HCEC 1CT (cell line): ENCODE data around the gene BLOC1S3.

Source experiments
- DNase-seq: peaks from one replicate; pipeline ENCODE4 v3.0.0-alpha.2; 2017

The BLOC1S3 gene, protein sequence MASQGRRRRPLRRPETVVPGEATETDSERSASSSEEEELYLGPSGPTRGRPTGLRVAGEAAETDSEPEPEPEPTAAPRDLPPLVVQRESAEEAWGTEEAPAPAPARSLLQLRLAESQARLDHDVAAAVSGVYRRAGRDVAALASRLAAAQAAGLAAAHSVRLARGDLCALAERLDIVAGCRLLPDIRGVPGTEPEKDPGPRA

GRCh38 chr19:45178262-45179071 is at the start of gene BLOC1S3:
TSS of gene BLOC1S3 (plus strand) at chr19:45178784. CDS start at chr19:45179297, 513 bp downstream.
- peak; percentile 100 for DNase-seq

GRCh38 chr19:45128806-45129205 is 49.8 kb upstream of the BLOC1S3 start:
- DNase-seq, result no peak

GRCh38 chr19:45130236-45130635 is 48.3 kb upstream of the BLOC1S3 start:
- DNase-seq, result no peak

- no peak for DNase-seq
These were observed 47.5 kb upstream of the BLOC1S3 start for GRCh38 chr19:45130888-45131615.

- DNase-seq, result no peak
These were observed 44.9 kb upstream of the BLOC1S3 start for GRCh38 chr19:45133661-45134060.

GRCh38 chr19:45135176-45135885 is 43.3 kb upstream of the BLOC1S3 start:
- no peak for DNase-seq

GRCh38 chr19:45136507-45137178 is 41.9 kb upstream of the BLOC1S3 start:
- DNase-seq, result no peak

DNA sequence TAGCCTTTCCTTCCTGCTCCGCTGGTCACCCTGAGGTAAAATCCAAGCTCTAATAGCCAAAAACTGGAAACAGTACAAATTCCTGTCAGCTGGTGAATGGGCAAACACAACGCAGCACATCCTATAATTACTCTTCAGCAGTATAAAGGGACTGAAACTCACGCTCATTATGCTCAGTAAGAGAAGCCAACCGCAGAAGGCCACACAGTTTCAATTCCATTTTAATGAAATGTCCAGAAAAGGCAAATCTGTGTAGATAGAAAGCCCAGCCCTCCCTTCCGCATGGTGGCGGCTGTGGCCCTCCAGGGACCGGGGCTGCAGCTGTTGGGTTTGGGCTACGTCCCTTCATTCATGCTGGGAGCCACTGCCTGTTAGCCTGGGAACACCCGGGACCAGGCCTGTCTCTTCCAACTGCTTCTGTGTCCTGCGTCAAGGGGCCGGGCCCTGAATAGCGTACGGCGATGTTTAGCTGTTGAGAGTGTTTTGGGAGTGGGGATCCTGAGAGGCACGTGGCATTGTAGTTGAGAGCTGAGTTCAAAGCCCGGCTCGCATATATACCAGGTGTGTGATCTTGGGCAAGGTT is 41.3 kb upstream of the BLOC1S3 start:
- DNase-seq, result no peak

DNA sequence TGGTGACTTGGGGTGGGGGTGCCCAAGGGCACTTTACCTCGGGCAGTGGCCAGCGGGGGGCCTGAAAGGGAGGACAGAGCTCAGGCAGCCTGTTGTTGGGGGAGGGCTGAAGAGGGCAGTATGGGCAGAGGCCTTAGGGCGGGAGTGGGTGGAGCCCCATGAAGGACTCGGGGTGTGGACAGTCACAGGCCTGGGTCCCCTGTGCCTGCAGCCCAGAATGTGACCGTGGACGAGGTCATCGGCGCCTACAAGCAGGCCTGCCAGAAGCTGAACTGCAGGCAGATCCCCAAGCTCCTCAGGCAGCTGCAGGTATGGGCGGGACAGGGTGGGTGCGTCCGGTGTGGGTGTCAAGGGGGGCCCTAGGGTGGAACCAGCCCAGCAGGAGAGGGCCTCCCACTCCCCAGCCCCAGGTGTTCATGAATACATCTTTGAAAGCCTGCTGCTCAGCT is 40.3 kb upstream of the BLOC1S3 start:
- DNase-seq, result no peak

DNA sequence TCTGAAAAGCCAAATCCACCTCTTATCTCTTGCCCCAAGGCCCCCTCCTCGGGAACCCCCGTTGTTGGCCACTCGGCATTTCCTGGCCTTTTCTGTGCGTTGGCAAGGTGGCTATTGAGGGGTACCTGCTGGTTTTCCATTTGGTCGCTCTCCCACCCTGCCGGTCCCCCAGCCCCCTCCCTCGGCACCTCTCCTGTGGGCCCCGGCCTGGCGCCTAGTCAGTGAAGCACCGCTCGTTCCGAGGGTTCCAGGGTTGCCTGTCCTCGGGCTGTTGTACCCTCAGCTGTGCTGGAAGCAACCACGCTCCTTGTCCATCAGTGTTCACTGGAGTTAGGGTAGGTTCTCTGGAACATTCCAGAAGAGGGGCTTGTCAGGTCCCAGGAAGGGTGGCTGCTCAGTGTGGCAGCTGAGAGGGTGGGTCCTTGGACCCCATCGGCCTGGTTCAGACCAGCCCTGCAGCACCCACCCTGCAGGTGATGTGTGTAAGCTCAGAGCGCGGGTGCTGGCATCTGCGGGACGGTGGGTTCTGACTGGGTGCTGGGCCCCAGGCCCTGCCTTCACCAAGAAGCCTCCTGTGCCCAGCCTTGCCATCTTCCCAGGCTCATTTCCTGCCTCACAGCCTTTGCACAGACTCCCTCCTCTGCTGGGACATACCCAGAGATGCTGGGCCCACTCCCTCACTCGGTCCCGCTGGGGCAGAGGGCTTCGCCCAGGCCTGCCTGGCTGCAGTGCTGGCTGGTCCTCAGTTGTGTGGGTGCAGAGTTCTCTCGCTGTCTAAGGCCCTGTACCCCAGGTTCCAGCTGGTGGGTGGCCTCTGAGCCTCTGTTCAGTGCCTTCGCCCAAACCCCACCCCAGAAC is 39.1 kb upstream of the BLOC1S3 start:
- no peak for DNase-seq

- no peak for DNase-seq
These were observed 38.5 kb upstream of the BLOC1S3 start for GRCh38 chr19:45140144-45140503.

GRCh38 chr19:45140533-45140932 is 38.1 kb upstream of the BLOC1S3 start:
- no peak for DNase-seq

GRCh38 chr19:45141203-45141900 is 37.2 kb upstream of the BLOC1S3 start:
- no peak for DNase-seq

DNA sequence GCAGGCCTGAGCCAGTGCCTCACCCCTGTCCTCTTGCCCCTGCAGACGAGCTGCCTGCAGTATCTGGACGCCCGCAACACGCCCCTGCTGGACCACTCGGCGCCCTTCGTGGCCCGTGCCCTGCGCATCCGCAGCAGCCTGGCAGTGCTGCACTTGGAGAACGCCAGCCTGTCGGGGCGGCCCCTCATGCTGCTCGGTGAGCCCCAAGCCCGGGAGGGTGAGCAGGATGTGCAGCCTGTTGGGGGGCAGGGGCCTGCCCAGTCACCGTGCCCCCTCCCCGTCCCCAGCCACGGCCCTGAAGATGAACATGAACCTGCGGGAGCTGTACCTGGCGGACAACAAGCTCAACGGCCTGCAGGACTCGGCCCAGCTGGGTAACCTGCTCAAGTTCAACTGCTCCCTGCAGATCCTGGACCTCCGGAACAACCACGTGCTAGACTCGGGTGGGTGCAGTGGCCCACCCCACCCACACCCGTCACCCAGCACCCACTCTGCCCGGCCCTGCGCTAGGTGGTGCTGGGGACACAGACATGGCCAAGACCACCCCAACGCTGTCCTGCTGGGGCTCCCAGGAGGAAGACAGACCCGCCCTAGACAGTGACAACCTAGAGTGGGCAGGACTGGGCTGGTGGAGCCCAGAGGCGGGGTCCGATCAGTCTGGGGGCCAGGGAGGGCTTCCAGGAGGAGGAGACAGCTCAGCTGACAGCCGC is 36.4 kb upstream of the BLOC1S3 start:
- no peak for DNase-seq

DNA sequence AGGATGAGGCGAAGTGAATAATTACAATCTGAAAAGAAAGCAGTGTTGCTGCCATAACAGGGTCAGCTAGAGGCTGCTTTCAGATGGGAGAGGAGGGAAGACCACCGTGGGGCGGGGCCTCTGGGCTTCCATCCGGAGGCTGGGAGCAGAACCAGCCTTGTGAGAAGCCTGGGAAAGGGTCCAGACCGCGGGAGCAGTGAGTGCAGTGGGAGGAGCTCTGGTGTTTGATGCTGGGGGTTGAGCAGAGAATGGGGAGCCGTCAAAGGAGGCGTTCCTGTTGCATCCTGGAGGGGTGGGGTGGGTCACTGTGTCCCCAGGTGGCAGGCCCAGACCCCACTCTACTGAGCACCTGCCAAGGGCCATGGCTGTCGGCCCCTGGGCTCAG is 35.9 kb upstream of the BLOC1S3 start:
- no peak for DNase-seq

DNA sequence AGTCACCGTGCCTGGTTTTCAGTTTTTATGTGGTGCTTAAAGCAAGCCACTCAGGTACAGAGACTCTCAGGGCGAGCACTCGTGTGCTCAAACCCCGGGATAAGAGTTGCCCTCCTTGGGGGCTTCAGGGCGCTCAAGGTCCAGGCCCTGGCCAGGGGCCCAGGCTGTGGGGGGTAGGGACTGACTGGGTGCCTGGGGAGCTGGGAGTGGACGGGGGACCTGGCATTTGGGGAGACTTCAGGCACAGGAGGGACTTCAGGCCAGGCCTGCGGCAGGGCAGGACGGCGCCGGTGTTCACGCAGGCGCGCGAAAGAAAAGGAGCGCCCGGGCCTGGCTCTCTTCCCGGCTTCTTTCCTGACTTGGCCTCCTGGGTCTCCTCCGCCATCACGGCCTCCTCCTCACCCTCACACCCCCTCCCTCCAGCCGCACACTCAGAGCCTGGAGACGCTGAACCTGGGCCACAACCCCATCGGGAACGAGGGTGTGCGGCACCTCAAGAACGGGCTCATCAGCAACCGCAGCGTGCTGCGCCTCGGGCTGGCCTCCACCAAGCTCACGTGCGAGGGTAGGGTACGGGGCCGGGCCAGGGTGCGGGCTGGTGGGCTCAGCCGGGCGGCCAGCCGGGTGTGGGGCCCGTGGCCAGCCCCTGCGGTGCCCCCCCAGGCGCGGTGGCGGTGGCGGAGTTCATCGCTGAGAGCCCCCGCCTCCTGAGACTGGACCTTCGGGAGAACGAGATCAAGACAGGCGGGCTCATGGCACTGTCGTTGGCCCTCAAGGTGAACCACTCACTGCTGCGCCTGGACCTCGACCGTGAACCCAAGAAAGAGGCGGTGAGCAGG is 33.9 kb upstream of the BLOC1S3 start:
- DNase-seq, result no peak

DNA sequence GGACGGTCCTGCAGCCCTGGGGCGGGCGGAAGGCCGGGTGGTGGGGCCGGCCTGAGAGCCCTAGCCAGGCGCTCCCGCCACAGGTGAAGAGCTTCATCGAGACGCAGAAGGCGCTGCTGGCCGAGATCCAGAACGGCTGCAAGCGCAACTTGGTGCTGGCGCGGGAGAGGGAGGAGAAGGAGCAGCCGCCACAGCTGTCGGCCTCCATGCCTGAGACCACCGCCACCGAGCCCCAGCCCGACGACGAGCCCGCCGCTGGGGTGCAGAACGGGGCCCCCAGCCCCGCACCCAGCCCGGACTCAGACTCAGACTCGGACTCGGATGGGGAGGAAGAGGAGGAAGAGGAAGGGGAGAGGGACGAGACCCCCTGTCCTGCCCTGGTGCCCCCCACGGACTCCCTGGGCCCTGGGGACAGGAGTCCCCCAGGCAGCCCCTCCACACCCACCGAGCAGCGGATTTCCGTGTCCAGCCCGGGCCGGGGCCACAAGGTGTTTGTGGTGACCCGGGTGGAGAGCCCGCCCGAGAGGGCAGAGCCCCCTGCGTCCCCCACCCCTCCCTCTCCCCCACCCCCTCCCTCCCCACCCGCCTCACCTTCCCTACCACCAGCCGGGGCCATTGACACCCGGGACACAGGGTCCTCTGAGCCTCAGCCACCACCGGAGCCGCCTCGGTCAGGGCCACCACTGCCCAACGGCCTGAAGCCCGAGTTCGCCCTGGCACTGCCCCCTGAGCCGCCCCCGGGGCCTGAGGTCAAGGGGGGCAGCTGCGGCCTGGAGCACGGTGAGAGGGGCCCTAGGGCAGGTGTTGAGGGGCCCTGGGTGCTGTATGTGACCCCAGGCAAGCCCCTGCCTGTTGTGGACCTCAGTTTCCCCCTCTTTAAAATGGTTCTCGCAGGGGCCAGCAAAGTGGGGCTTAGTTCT is 33.1 kb upstream of the BLOC1S3 start:
- DNase-seq, result no peak

DNA sequence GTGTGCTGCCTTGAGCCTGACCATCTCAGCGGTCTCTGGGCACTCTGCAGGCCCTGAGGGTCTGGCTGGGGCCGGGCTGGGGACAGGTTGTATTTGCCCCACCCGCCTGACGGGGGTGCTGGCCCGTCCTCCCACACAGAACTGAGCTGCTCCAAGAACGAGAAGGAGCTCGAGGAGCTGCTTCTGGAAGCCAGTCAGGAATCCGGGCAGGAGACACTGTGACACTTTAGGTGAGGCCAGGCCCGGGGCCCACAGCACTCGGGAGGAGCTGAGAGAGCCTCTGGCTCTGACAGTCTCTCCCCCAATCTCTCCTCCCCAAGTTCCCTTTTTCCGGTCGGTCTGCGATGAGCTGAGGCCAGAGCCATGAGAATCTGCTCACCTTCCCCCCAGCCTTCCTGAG is 32.3 kb upstream of the BLOC1S3 start:
- no peak for DNase-seq
